ENCODE measurements around the gene SLC4A1.

SLC4A1 gene

GRCh38 chr17:44267818-44268490 lies at the start of gene SLC4A1:
Gene SLC4A1 (minus strand): TSS chr17:44268135. CDS start chr17:44262866, 5,269 bp downstream.
- Histone ChIP-seq H3K27ac (no peak within 1 kb of the TSS), H4K20me1 (no peaks in the 10 kb centered on the region), H3K4me1 (peaks cover 66% of the 10 kb centered on the region), H3K36me3 (no peaks in the 10 kb centered on the region), H3K4me3 (no peak within 1 kb of the TSS), H3K9ac (no peak within 1 kb of the TSS), H3K4me2 (no peak within 1 kb of the TSS), H3K9me3 (no peaks in the 10 kb centered on the region), H3K27me3 (no peaks in the 10 kb centered on the region)
- no peak for TF ChIP-seq Cebpa-rat (IDR thresholded peaks at IDR 0.05)

GRCh38 chr17:44317545-44317944 lies 49.6 kb upstream of the SLC4A1 start:
- no peak for TF ChIP-seq Cebpa-rat (IDR thresholded peaks at IDR 0.05)
- Histone ChIP-seq H3K4me1 (no peaks in the 10 kb centered on the region), H4K20me1 (peaks cover 62% of the 10 kb centered on the region), H3K4me2 (no peak overlapping the region), H3K27ac (no peak overlapping the region), H3K4me3 (no peak overlapping the region), H3K9ac (no peak overlapping the region), H3K9me3 (no peaks in the 10 kb centered on the region), H3K36me3 (peaks cover 48% of the 10 kb centered on the region), H3K27me3 (peaks cover 60% of the 10 kb centered on the region)

GRCh38 chr17:44315760-44316731 lies 48.1 kb upstream of the SLC4A1 start:
- TF ChIP-seq Cebpa-rat (IDR thresholded peaks at IDR 0.05), result no peak

GRCh38 chr17:44314869-44315661 lies 47.1 kb upstream of the SLC4A1 start:
- no peaks in the 10 kb centered on the region for H3K9me3 ChIP-seq
- H4K20me1 ChIP-seq, result peaks cover 47% of the 10 kb centered on the region
- no peak overlapping the region for H3K9ac ChIP-seq
- peak overlapping the region; percentile 30 for H3K4me2 ChIP-seq
- no peak overlapping the region for H3K27ac ChIP-seq
- TF ChIP-seq Cebpa-rat (IDR thresholded peaks at IDR 0.05), result no peak
- peaks cover 77% of the 10 kb centered on the region for H3K27me3 ChIP-seq
- H3K36me3 ChIP-seq, result peaks cover 23% of the 10 kb centered on the region
- H3K4me1 ChIP-seq, result peaks cover 6% of the 10 kb centered on the region; the same call in 1 of the 2 replicates
- H3K4me3 ChIP-seq, result 0 out of 2 replicates have a peak overlapping the region, but pooled peaks have one; percentile 14

More at GRCh38 chr17:44315760-44316731, 48.1 kb upstream of the SLC4A1 start:
- no peak overlapping the region for H3K9ac ChIP-seq
- H3K4me2 ChIP-seq, result peak overlapping the region; percentile 28
- no peak overlapping the region for H3K27ac ChIP-seq
- peaks cover 48% of the 10 kb centered on the region for H4K20me1 ChIP-seq
- H3K9me3 ChIP-seq, result no peaks in the 10 kb centered on the region
- H3K27me3 ChIP-seq, result peaks cover 71% of the 10 kb centered on the region
- H3K4me1 ChIP-seq, result no peaks in the 10 kb centered on the region
- 0 out of 2 replicates have a peak overlapping the region, but pooled peaks have one; percentile 14 for H3K4me3 ChIP-seq
- H3K36me3 ChIP-seq, result peaks cover 33% of the 10 kb centered on the region

GRCh38 chr17:44314524-44314868 lies 46.6 kb upstream of the SLC4A1 start:
- Histone ChIP-seq H3K4me1 (peaks cover 7% of the 10 kb centered on the region; the same call in 1 of the 2 replicates), H3K4me3 (no peak overlapping the region), H4K20me1 (peaks cover 47% of the 10 kb centered on the region), H3K9me3 (no peaks in the 10 kb centered on the region), H3K27ac (no peak overlapping the region), H3K27me3 (peaks cover 78% of the 10 kb centered on the region), H3K4me2 (no peak overlapping the region), H3K9ac (no peak overlapping the region), H3K36me3 (peaks cover 17% of the 10 kb centered on the region)
- TF ChIP-seq Cebpa-rat (IDR thresholded peaks at IDR 0.05), result no peak

GRCh38 chr17:44314031-44314430 lies 46.1 kb upstream of the SLC4A1 start:
- peaks cover 47% of the 10 kb centered on the region for H4K20me1 ChIP-seq
- peaks cover 7% of the 10 kb centered on the region; the same call in 1 of the 2 replicates for H3K4me1 ChIP-seq
- peaks cover 78% of the 10 kb centered on the region for H3K27me3 ChIP-seq
- TF ChIP-seq Cebpa-rat (IDR thresholded peaks at IDR 0.05), result no peak
- no peak overlapping the region for H3K27ac ChIP-seq
- H3K9ac ChIP-seq, result no peak overlapping the region
- peaks cover 13% of the 10 kb centered on the region for H3K36me3 ChIP-seq
- no peak overlapping the region for H3K4me3 ChIP-seq
- no peaks in the 10 kb centered on the region for H3K9me3 ChIP-seq
- H3K4me2 ChIP-seq, result no peak overlapping the region

GRCh38 chr17:44312396-44313104 lies 44.6 kb upstream of the SLC4A1 start:
- H4K20me1 ChIP-seq, result peaks cover 40% of the 10 kb centered on the region; the same call in 1 of the 2 replicates
- H3K36me3 ChIP-seq, result no peaks in the 10 kb centered on the region
- H3K27me3 ChIP-seq, result peaks cover 69% of the 10 kb centered on the region
- H3K9ac ChIP-seq, result no peak overlapping the region
- H3K4me3 ChIP-seq, result no peak overlapping the region
- no peak overlapping the region for H3K27ac ChIP-seq
- H3K4me2 ChIP-seq, result no peak overlapping the region
- H3K4me1 ChIP-seq, result peaks cover 11% of the 10 kb centered on the region
- no peaks in the 10 kb centered on the region for H3K9me3 ChIP-seq
- TF ChIP-seq Cebpa-rat (IDR thresholded peaks at IDR 0.05), result no peak

- Histone ChIP-seq H4K20me1 (peaks cover 34% of the 10 kb centered on the region; the same call in 1 of the 2 replicates), H3K4me2 (no peak overlapping the region), H3K27me3 (peaks cover 69% of the 10 kb centered on the region), H3K4me3 (no peak overlapping the region), H3K9me3 (no peaks in the 10 kb centered on the region), H3K4me1 (peaks cover 15% of the 10 kb centered on the region), H3K27ac (no peak overlapping the region), H3K9ac (no peak overlapping the region), H3K36me3 (no peaks in the 10 kb centered on the region)
- TF ChIP-seq Cebpa-rat (IDR thresholded peaks at IDR 0.05), result no peak
These were observed 43.7 kb upstream of the SLC4A1 start for GRCh38 chr17:44311562-44312181.

Data from BLaER1 (cell line).